Measurements from ENCODE around the gene FAM110D.

- TF ChIP-seq CTCF (conservative IDR thresholded peaks at IDR 0.05; ENCODE audit: low read depth, low read length), result no peak
- TF ChIP-seq EZH2 (IDR thresholded peaks at IDR 0.05; ENCODE audit: low read length, unreplicated experiment), result no peak
Measured at GRCh38 chr1:26112407-26112775, 46.5 kb upstream of the FAM110D start.

All from PC-3 (cell line).